Coronary artery (tissue), 2 donors: ENCODE data around the gene TYW1.
"Not testable (repeated sequence)": the region's sequence is repeated elsewhere in the genome, so short reads cannot be mapped to it uniquely, and the experiment has no call there.

Experiments
- DNase-seq: peaks from one replicate; pipeline ENCODE4 v3.0.0-alpha.2; 2017; ENCODE audit warnings: low spot score
- H3K27ac ChIP-seq, 2 donors: fragments of 200-600 bp; sonication (generic); one replicate each; pipeline ENCODE4 v1.5.1; 2016 to 2019
- H3K4me3 ChIP-seq: fragments of 200-600 bp; sonication (generic); 2 replicates; pipeline ENCODE4 v1.5.1; 2016; ENCODE audit warnings: mild to moderate bottlenecking, moderate library complexity
- TF ChIP-seq, protein P1 (sequence below): fragments of 200-600 bp; sonication (generic); IDR thresholded peaks from one replicate; pipeline ENCODE4 v1.5.1; 2019; ENCODE audit warnings: antibody characterized with exemption

TYW1 gene

DNA sequence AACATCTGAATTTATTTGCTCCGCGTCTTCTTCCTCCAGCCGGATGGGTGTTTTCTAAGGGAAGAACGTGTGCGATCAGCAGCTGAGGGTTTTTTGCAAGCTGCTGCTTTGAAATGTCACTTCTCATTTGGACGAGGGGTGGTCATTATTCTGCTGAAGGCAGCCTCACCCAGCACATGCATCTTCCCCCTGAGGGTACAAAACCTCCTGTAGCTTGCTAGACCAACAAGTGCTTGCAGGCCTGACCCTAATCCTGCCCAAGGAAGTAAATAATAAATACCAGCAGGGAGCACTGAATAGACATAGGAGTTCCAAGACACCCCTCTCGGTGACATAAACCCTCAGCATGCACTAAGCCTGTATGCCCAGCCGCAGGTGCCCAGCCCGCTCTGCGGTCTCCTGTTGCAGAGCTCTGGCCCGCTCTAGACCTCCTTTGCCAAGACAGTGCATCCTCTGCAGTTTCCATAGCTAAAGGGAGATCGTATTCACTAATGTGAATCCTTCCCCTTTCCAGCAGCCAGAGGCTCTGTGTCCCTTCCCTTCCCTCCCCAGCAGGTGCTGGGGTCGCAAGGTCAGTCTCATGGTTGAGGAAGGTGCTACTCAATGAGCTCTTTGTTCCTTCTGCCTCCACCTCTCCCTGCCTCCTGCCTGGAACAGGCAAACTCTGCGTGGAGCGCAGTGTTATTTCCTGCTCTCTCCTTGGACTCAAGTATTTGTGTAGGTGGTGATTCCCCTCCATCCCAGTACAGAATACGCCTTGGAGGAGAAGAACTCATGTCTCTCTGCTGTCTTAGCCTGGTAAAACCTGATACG, 37.9 kb upstream of the TYW1 start:
- TF ChIP-seq, protein P1, sequence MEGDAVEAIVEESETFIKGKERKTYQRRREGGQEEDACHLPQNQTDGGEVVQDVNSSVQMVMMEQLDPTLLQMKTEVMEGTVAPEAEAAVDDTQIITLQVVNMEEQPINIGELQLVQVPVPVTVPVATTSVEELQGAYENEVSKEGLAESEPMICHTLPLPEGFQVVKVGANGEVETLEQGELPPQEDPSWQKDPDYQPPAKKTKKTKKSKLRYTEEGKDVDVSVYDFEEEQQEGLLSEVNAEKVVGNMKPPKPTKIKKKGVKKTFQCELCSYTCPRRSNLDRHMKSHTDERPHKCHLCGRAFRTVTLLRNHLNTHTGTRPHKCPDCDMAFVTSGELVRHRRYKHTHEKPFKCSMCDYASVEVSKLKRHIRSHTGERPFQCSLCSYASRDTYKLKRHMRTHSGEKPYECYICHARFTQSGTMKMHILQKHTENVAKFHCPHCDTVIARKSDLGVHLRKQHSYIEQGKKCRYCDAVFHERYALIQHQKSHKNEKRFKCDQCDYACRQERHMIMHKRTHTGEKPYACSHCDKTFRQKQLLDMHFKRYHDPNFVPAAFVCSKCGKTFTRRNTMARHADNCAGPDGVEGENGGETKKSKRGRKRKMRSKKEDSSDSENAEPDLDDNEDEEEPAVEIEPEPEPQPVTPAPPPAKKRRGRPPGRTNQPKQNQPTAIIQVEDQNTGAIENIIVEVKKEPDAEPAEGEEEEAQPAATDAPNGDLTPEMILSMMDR: no peak
- H3K4me3 ChIP-seq: no peak overlapping the region
- no peak overlapping the region for H3K27ac ChIP-seq
- DNase-seq: no peak

DNA sequence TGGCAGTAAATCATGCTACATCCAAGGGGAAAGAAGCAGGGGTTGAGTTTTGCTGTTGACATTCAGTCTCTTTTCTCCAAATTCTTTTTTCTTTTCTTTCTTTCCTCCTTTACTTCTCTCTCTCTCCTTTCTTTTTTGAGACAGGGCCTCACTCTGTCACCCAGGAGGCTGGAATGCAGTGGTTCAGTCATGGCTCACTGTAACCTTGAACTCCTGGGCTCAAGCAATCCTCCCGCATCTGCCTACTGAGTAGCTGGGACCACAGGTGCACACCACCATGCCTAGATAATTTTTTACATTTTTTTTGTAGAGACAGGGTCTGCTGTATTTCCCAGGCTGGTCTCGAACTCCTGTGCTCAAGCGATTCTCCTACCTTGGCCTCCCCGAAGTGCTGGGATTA, 36.4 kb upstream of the TYW1 start:
- TF ChIP-seq, protein P1: no peak
- H3K27ac ChIP-seq: no peak overlapping the region
- H3K4me3 ChIP-seq: no peak overlapping the region
- no peak for DNase-seq

DNA sequence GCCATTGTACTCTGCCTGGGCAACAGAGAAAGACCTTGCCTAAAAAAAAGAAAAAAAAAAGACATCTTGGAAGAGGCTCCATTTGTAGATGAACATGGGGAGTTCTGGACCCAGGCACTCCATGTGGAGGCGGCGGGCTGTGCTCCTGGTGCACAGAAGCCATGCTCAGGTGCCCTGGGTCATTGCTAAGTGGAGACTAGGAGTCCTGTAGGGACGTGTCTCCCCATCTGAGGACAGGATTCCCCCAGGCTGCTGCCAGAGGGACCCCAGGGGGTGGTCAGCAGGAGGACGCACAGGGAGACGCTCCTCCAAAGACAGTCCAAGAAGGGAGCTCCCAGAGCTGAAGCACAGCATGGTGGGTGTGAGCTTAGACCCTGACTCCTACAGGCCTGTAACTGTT, 35.5 kb upstream of the TYW1 start:
- TF ChIP-seq, protein P1: no peak
- Histone ChIP-seq H3K27ac (no peak overlapping the region), H3K4me3 (no peak overlapping the region)
- no peak for DNase-seq

DNA sequence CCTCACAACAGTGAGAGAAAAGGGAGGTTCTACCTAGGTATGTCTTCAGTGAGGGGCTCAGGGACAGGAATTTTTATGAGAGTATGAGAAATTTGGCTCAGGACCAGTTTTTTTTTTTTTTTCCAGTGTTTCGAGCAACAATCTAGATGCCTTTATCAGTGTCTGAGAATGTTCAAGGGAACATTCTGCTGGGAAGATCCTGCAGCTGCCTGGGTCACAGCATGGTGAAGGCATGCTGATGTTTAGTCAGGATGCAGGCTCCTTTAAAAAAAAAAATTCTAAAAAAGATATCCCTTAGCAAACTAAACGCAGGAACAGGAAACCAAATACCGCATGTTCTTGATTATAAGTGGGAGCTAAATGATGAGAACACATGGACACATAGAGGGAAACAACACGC, 32.2 kb upstream of the TYW1 start:
- no peak overlapping the region for H3K4me3 ChIP-seq
- DNase-seq: no peak
- no peak overlapping the region for H3K27ac ChIP-seq
- TF ChIP-seq, protein P1: no peak

DNA sequence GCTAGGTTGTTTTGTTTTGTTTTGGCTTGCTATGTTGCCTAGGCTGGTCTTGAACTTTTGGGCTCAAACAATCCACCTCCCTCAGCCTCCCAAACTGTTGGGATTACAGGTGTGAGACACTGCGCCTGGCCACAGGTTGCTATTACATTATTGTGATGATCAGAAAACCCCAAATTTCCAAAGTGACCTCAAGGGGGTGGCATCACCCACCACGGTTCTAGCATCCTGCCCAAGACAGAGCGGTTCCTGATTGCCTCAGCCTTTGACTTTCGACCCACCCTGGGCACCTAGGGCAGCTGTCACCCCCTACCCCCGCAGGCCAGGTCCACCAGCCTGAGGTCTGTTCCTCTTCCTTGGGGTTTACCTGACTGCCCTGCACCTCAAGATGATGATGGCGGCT, 29.6 kb upstream of the TYW1 start:
- H3K4me3 ChIP-seq: no peak overlapping the region
- no peak for DNase-seq
- H3K27ac ChIP-seq: no peak overlapping the region
- TF ChIP-seq, protein P1: no peak

DNA sequence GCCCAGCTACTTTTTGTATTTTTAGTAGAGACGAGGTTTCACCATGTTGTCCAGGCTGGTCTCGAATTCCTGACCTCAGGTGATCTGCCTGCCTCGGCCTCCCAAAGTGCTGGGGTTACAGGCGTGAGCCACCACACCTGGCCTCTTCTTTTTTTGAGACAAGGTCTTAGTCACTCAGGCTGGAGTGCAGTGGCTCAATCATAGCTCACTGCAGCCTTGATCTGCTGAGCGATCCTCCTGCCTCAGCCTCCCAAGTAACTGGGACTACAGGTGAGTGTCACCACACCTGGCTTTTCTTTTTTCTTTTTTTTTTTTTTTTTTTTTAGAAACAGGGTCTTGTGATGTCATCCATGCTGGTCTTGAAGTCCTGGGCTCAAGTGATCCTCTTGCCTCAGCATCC, 27.6 kb upstream of the TYW1 start:
- not testable (repeated sequence) for H3K4me3 ChIP-seq, DNase-seq, H3K27ac ChIP-seq

DNA sequence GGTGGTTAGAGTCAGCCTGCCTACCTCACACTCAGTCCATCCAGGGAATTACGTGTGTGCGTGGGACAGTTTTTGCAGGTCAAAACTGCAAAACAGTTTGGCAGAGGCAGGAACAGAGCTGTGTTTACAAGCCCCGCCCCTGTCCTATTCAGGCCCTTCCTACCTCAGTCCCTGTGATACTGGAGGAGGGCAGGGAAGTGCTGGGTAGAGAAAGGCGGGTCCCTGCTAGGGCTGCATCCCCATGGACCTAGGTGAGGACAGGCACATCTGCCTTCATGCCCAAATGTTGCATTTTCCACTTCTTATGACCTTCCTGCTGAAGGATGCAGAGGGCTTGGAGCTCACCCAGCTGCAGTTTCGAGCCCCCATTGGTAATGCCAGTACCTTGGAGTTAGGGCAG, 26.3 kb upstream of the TYW1 start:
- DNase-seq: no peak
- TF ChIP-seq, protein P1: no peak
- H3K4me3 ChIP-seq: no peak overlapping the region
- no peak overlapping the region for H3K27ac ChIP-seq
